Myocyte (in vitro differentiated cells): ENCODE measurements around the gene GDF2. TPM values are rescaled to one million over a fixed set of nuclear protein-coding genes. Genes with fewer than 3 reads are reported as not detected.

Source experiments
- DNase-seq: peaks from one replicate; pipeline ENCODE4 v3.0.0-alpha.2; 2012; ENCODE audit warnings: low read depth
- total RNA-seq: library from RNA; depleted of rRNA; stranded (reverse); fragments of >200 nt; gene quantifications from 2 replicates; pipeline ENCODE4 v1.2.3, GENCODE V29; 2014

GDF2 gene
- total RNA-seq, 1 donor from 2014 or later, result not detected

DNA sequence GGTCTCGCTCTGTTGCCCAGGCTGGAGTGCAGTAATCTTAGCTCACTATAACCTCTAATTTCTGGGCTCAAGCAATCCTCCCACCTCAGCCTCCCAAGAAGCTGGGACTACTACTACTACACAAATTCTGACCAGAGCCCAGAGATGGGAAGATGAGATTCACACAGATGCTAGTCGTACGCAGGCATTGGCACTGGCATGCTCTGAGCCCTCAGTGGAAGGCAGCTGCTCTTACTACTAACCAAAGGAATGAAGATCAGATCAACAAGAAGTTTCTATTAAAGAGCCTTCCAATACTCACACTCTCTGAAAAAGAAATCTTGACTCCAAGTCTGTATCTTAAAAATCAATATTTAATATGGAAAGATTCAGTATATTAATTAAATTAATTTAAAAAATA is 10.7 kb downstream of the GDF2 start:
- DNase-seq, result peak; percentile 57

DNA sequence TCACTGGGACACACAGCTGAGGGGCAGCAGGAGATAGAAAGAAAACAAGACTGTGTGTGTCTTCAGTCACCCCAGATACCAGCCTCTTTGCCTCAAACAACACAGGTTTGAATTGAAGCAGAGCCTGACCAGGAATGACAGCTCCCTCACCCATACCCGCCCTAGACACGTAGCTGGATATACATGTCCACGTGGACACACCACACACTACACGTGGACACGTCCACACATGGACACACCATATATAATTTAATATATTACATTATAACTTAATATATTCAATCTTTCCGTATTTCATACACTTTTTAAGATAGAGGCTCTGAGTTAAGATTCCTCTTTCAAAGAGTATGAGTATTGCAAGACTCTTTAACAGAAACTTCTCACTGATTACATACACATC is 11.3 kb downstream of the GDF2 start:
- no peak for DNase-seq

DNA sequence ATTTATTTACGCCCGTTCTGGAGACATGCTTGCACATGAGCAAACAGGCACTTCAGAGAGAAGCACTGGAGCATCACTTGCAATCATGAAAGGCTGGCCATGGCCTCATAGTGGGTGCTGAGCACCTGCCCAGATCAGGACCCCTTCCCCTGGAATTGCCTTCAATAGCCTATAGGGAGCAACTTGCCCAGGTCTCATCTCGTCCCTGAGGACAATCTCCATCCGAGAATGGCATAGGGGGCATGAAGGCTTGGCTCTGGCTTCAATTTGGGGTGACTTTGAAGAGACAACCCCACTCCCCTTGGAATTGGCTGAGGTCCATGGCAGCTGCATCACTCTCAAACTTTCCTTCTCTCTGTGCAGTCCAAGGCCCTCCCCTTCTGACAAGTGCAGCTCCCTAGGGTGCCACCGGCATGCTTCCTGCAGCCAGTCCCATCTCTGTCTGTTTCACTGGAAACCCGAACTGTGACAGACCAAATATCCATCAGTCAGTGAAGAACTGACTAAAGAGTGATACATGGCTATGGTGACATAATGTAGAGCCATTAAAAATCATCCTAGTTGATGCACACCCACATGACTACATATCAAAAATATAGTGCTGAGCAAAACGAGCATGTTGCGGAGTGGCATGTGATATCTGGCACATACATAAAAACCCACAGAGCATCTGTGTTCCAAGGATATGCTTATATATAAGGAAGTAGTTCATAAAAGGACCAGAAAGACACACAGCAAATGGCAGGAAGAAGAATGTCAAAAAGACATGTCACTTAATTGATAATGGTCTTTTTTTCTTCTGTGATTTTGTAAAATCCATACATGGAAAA is 12.4 kb downstream of the GDF2 start:
- DNase-seq, result no peak

DNA sequence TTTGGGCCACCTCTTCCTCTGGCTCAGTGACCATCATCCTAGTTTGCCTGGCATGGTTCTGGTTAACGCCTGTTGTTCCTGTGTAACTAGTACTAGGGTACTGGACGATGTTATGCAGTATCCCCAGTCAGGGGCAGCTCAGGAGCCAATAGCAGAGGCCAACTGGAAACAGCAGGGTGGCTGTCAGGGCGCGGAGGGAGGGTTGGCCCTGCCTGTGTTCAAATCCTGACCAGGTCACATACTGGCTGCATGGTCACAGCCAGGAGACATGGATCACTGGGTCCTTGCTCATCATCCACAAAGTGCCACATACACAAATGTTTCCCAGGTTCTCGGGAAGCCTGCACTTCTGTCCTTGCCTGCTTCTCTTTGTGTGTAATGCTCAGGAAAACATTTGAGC is 13.7 kb downstream of the GDF2 start:
- DNase-seq, result no peak

DNA sequence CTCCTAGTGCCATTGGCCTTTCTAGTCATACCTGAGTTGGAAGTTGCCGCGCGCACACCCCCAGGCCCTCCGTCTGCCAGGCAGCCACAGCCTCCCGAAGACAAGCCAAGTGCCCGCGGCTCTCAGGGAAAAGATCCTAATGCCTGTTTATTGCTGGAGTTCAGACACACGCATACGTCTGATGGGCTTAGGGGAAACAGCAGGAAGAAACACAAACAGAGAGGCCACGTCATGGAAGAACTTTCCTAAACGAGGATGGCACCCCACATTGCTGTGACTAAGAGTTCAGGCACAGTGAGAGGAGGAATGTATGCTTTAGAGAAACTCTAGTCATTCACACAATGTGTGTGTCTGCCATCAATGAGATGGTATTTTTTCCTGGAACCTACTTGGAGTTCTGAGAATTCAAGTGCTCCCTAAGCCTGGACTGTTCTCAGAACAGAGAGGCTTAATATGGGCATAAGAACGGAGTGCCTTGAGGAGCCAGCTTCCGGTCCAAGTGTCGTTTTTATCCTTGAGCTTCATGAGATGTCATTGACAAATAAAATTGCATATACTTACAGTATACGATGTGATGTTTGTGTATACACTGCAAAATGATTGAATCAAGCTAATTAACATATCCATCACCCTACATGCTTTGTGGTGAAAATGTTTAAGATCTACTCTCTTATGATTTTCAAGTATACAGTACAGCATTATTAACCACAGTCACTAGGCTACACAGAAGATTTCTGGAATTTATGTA is 14.3 kb downstream of the GDF2 start:
- no peak for DNase-seq

DNA sequence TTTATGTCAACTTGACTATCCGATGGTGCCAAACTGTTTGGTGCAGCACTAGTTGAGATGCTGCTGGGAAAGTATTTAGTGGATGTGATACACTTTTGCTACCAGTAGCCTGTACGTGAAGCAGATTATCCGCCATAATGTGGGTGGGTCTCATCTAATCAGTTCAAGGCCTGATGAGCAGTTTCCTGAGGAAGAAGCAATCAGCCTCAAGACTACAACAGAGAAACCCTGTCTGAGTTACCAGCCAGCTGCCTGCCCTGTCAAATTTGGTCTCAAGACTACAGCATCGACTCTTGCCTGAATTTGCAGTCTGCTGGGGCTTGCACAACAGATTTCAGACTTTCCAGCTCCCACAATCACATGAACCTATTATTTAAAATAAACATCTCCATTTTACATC is 15.1 kb downstream of the GDF2 start:
- DNase-seq, result no peak

DNA sequence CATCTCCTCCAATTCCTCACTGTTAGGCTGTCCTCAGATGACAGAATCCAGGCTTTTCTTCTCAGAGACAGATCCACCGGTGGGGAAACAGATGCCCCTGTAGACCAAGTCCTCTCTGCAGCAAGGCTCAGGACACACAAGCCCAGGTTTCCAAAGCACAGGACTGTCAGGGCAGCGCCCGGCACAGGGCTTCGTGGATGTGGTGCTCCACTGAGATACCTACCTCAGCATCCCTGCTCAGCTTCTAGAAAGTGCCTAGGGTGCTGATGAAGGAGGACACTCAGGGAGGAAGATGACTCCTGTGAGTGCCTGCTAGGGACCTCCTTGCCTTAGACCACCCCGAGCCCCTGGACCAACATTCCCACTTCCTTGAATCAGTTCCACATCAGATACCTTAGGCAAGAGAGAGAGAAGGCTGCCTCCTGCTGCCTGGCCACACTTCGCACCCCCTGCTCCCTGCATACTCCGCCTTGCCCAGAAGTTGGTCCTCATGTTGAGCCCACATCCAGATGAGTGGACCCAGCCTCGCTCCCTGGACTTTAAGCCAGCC is 17.0 kb downstream of the GDF2 start:
- no peak for DNase-seq

DNA sequence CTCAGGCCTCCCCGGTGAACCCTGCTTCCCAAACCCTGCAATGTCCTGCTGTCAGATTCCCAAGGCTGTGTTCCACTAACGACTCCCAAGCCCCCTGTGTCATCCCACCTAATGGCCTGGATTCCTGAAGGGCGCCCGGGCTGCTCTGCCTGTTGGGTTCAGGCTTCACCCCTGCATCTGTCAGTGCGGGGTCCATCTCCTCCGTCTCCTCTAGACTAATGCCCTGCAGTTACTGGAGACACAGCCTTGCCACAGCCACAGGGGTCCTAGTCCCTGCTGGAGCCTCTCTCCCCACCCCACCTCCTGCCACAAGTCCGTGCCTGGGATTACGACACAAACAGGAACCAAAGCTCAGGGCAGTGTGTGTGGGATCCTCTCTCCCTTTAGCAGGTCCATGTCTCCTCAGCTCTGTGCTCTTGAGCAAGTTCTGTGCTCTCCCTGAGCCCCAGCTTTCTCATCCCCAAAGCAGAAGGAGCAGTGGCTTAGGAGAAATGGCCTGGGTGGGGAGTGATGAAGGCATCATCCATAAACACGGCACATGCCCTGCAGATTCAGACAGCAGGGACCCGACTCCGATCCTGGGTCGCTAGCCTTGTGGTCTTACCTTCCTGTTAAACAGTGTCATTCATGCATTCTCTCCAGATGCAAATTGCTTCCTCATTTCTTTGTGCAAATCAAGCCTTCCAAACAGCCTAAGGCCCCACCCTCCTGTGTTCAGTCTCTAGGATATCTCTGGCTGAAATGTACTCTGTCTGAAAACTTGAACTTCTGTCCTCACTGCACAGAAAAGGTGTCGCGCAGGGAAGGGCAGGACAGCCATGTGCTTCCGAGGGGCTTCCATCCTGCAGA is 17.7 kb downstream of the GDF2 start:
- no peak for DNase-seq

DNA sequence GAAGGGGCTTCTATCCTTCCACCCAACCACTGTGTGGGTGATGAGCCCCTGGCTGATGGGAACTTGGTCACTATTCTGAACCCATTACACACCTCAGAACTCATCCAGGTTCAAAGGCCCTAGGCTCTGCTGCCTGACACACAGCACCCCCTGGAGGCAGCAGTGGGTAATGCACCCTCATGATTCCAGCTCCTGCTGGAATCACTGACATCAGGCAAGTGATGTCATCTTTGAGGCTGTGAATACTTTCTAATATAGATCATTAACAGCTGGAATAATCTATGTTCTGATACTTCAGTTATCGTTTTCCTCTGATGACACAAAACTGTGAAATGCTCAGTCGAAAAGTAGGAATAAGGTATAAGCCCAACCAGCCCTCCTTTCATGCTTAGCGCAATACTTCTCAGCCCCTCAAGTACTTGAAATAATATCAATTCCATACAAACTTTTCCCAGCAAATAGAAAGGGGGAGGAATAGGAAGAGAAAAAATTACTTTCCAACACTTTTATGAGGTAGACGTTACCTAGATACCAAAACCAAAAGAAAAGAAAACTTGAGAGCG is 18.4 kb downstream of the GDF2 start:
- peak; percentile 40 for DNase-seq

DNA sequence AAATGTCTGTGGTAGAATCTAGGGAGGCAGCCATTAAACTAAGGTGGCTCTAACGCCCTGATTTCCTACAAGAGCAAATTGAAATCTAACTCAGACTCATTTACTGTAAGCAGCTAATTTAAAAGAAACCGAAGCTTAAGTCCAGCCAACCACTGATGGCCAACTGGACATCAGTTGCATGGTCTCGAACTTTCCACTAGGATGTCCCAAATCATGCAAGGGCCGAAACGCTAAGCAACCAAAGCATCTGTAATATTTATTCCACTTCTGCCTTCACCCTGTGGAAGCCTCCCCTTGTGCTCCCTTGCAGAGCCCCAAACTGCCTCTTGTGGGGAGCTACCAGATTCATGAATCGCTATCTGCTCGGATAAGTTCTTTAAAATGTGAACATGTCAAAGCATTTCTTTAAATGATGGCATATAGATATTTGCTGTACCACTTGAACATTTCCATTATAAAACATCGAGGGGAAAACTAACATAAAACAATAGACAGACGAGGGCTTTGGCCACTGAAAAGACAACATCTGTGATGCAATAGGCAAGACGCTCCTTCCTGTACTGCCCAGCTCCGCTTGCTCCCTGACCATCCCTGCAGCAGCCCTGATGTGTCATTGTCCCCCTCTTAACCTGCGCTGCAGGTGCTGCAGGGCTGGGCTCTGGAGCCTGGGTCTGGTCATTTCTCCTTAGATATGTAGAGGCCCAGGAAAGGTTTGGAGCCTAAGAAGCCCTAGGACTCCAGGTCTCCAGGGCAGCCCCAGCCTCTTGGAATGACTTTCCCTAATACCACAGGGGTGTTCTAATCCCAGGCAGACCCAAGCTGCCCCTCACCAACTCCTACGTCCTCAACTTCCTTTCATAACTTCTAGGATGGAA is 23.0 kb downstream of the GDF2 start:
- DNase-seq, result no peak

DNA sequence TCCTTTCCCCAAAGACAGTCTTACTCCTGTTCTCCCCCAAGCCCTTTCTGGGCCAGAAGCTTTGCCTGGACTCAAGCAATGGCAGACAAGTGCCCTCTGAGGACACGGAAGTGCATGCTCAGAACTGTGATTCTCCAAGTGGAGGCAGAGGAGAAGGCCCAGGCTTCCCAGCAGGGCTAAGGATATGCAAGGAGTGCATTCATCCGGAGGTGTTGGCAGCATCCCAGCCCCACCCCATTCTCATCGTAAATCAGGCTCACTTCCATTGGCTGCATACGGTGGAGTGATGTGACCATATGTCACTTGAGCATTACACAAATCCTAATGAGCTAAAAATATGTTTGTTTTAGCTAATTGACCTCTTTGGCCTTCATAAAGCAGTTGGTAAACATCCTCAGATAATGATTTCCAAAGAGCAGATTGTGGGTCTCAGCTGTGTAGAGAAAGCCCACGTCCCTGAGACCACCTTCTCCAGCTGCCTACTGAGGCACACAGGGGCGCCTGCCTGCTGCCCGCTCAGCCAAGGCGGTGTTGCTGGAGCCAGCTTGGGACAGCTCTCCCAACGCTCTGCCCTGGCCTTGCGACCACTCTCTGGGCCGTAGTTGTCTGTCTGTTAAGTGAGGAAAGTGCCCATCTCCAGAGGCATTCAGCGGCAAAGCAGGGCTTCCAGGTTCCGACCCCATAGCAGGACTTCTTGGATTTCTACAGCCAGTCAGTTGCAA is 24.5 kb downstream of the GDF2 start:
- DNase-seq, result no peak

DNA sequence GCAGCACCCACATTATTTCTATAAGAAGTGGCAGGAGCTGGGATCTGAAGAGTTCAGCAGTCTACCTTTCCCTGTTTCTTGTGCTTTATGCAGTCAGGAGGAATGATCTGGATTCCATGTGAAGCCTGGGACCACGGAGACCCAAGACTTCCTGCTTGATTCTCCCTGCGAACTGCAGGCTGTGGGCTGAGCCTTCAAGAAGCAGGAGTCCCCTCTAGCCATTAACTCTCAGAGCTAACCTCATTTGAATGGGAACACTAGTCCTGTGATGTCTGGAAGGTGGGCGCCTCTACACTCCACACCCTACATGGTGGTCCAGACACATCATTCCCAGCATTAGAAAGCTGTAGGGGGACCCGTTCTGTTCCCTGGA is 25.0 kb downstream of the GDF2 start:
- DNase-seq, result no peak

DNA sequence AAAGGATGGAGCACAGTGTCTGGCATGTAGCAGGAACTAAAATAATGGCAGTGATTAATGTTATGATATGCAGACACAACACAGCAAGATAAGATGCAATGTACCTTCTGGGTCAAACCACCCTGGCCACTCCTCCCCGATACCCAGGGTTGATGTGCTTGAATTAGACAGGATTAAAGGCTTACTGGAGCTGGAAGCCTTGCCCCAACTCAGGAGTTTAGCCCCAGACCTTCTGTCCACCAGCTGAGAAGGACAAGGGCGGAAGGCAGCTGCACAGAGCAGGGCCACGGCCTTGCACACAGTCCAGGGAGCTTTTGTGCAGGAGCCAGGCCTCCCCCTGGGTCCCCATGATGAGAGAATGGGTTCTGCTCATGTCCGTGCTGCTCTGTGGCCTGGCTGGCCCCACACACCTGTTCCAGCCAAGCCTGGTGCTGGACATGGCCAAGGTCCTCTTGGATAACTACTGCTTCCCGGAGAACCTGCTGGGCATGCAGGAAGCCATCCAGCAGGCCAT is 25.9 kb downstream of the GDF2 start, which contains the start of gene RBP3:
RBP3 (plus strand) TSS at position 226 of the 514 bp plus-strand sequence; CDS start at position 348, 122 bp downstream.
- no peak for DNase-seq

DNA sequence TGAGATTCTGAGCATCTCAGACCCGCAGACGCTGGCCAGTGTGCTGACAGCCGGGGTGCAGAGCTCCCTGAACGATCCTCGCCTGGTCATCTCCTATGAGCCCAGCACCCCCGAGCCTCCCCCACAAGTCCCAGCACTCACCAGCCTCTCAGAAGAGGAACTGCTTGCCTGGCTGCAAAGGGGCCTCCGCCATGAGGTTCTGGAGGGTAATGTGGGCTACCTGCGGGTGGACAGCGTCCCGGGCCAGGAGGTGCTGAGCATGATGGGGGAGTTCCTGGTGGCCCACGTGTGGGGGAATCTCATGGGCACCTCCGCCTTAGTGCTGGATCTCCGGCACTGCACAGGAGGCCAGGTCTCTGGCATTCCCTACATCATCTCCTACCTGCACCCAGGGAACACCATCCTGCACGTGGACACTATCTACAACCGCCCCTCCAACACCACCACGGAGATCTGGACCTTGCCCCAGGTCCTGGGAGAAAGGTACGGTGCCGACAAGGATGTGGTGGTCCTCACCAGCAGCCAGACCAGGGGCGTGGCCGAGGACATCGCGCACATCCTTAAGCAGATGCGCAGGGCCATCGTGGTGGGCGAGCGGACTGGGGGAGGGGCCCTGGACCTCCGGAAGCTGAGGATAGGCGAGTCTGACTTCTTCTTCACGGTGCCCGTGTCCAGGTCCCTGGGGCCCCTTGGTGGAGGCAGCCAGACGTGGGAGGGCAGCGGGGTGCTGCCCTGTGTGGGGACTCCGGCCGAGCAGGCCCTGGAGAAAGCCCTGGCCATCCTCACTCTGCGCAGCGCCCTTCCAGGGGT is 26.6 kb downstream of the GDF2 start:
- DNase-seq, result no peak

DNA sequence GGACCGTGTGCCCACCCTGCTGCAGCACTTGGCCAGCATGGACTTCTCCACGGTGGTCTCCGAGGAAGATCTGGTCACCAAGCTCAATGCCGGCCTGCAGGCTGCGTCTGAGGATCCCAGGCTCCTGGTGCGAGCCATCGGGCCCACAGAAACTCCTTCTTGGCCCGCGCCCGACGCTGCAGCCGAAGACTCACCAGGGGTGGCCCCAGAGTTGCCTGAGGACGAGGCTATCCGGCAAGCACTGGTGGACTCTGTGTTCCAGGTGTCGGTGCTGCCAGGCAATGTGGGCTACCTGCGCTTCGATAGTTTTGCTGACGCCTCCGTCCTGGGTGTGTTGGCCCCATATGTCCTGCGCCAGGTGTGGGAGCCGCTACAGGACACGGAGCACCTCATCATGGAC is 27.3 kb downstream of the GDF2 start:
- no peak for DNase-seq

DNA sequence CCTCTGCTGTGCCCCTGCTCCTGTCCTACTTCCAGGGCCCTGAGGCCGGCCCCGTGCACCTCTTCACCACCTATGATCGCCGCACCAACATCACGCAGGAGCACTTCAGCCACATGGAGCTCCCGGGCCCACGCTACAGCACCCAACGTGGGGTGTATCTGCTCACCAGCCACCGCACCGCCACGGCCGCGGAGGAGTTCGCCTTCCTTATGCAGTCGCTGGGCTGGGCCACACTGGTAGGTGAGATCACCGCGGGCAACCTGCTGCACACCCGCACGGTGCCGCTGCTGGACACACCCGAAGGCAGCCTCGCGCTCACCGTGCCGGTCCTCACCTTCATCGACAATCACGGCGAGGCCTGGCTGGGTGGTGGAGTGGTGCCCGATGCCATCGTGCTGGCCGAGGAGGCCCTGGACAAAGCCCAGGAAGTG is 27.7 kb downstream of the GDF2 start:
- no peak for DNase-seq

DNA sequence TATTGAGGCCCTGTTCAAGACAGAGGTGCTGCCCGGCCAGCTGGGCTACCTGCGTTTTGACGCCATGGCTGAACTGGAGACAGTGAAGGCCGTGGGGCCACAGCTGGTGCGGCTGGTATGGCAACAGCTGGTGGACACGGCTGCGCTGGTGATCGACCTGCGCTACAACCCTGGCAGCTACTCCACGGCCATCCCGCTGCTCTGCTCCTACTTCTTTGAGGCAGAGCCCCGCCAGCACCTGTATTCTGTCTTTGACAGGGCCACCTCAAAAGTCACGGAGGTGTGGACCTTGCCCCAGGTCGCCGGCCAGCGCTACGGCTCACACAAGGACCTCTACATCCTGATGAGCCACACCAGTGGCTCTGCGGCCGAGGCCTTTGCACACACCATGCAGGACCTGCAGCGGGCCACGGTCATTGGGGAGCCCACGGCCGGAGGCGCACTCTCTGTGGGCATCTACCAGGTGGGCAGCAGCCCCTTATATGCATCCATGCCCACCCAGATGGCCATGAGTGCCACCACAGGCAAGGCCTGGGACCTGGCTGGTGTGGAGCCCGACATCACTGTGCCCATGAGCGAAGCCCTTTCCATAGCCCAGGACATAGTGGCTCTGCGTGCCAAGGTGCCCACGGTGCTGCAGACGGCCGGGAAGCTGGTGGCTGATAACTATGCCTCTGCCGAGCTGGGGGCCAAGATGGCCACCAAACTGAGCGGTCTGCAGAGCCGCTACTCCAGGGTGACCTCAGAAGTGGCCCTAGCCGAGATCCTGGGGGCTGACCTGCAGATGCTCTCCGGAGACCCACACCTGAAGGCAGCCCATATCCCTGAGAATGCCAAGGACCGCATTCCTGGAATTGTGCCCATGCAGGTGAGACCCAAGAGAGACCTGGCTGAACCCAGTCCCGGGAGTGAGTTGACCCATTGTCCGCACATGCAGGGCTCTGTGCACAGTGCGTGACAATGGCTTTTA is 28.7 kb downstream of the GDF2 start:
- no peak for DNase-seq
